ENCODE data around the gene BCL11B.
"Not testable (repeated sequence)": the region's sequence is repeated elsewhere in the genome, so short reads cannot be mapped to it uniquely, and the experiment has no call there.

The BCL11B gene

DNA sequence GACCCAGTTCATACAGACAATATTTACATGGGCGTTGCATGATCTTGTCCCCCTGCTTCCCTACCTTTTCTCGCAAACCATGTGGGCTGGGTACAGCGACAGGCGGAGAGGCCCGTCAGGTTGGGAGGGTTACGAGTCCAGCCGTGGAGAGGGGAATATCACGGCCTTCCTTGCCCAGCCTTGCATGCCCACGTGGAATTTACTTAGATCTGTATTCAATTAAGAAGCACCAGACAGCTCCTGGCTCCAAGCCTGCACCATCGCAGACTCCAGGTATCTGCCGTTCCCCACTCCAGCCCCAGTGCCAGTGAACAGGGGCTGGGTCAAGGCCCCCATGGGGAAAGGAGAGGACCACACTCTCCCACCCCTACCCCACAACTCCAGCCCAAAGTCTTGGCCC, 29.8 kb downstream of the BCL11B start:
- DNase-seq (ENCODE audit: low read depth in 2 of 3, low spot score in 1 of 3) = no peak

DNA sequence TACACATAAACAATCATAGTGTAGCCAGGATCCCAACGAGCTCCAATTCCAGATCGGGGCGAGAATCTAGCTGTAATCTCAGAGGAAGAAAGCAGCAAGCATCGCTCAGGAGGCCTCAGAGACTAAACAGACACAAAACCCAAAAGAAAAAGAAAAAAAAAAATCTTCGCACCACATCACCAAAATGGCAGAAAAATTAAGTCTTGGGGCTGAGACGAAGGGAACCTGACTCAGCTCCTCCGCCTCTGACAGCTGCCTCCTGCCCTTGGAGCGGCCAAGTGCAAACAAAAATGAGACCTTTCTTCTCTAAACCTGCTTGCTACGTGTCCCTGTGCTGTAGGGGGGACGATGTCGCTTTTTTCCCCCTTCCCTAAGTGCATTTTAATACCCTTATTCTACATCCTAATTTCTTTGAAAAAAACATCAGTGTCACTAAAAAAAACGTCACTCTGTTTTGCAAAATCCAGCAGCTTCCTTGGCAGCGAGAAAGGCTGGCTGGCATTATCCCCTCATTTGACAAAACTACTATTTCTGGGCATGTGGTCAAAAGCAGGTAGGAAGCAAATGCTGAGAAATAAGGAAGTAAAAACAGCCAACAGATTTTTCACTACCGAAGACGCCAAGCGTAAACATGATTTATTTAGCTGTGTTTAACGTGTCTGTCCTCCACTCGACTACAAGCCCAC, 30.5 kb downstream of the BCL11B start:
- no peak for DNase-seq (ENCODE audit: low read depth in 2 of 3, low spot score in 1 of 3)

- DNase-seq (ENCODE audit: low read depth in 2 of 3, low spot score in 1 of 3) = no peak
These were observed 31.2 kb downstream of the BCL11B start for GRCh38 chr14:99240627-99241324.

GRCh38 chr14:99239661-99240092, 32.3 kb downstream of the BCL11B start:
- no peak for DNase-seq (ENCODE audit: low read depth in 2 of 3, low spot score in 1 of 3)

DNA sequence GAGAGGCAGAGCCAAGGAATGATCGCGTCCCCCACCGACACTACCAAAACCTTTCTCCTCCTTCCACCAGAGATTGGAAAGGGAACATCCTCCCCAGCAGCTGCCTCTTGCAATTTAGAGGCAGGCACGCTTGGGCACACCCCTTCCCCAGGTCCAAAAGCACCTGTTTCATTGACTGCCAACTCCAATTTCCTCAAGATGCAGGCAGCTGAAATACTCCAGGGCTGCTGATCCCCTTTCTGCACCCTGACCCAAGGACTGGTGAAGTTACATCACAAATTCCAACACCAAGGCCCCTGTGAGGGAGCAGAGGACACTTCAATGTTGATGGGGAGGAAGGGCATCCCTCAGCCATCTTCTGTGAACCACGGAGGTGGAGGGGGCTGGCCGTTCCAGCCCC, 33.8 kb downstream of the BCL11B start:
- DNase-seq (ENCODE audit: low read depth in 2 of 3, low spot score in 1 of 3) = no peak

- DNase-seq (ENCODE audit: low read depth in 2 of 3, low spot score in 1 of 3) = no peak
These were observed 34.7 kb downstream of the BCL11B start for GRCh38 chr14:99237288-99237687.

DNA sequence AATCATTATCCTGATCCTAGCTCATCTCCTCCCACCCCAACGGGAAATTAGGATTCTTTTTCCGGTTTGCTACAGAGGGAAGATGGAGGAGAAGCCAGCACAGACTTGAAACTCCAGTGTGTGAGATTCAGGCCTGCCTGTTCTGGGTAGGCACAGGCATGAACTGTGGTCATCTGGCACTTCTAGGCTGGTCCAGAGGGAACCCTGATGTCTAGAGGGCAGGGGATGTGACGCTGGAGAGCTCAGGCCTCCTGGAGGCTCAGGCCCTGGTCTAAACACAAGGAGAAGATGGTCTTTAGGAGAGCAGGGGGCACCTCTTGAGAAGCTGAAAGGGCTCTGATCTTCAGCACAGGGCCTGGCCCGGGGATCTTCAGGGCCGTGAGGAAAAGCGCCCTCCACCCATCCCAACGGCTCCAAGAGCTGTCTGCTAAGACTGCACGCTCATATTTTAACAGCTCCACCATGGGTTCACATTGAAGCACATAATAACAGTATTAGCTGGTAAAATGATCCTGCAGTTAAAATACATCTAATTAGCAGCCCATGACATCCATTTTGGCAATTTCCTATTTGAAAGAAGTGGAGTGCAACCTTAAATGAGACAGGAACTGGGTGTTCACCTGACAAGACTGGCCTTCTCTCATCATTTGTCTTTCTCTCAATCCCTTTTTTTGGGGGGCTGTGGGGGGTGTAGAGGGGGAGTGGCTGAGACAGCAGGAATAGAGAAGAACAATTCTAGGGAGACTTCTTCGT, 35.4 kb downstream of the BCL11B start:
- no peak for DNase-seq (ENCODE audit: low read depth in 2 of 3, low spot score in 1 of 3)

- DNase-seq (ENCODE audit: low read depth in 2 of 3, low spot score in 1 of 3) = no peak
These were observed 36.2 kb downstream of the BCL11B start for GRCh38 chr14:99235582-99236320.

- DNase-seq (ENCODE audit: low read depth in 2 of 3, low spot score in 1 of 3) = peak; percentile 67 to 79 (median 77)
These were observed 36.9 kb downstream of the BCL11B start for GRCh38 chr14:99234961-99235571.

DNA sequence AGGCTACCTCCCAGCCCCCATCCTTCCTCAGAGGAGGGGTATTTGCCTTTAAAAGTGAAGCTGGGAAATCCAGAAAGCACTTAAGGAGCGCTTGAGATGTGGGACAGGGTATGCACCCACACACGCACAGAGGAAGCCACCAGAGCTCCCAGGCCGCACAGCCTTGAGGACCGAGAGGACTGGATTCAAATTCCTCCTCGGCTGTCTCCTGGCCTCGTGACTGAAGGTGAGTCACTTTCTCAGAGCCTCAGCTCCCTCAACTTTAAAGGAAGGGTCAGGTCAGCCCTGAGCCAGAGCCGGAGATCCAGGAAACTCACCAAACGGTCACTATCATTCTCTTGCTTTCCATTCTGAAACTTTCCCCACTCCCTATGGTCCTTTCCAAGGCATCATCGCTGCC, 37.6 kb downstream of the BCL11B start:
- no peak for DNase-seq (ENCODE audit: low read depth in 2 of 3, low spot score in 1 of 3)

GRCh38 chr14:99233222-99234035, 38.6 kb downstream of the BCL11B start:
- DNase-seq (ENCODE audit: low read depth in 2 of 3, low spot score in 1 of 3) = no peak

GRCh38 chr14:99232714-99233214, 39.2 kb downstream of the BCL11B start:
- DNase-seq (ENCODE audit: low read depth in 2 of 3, low spot score in 1 of 3) = no peak

DNA sequence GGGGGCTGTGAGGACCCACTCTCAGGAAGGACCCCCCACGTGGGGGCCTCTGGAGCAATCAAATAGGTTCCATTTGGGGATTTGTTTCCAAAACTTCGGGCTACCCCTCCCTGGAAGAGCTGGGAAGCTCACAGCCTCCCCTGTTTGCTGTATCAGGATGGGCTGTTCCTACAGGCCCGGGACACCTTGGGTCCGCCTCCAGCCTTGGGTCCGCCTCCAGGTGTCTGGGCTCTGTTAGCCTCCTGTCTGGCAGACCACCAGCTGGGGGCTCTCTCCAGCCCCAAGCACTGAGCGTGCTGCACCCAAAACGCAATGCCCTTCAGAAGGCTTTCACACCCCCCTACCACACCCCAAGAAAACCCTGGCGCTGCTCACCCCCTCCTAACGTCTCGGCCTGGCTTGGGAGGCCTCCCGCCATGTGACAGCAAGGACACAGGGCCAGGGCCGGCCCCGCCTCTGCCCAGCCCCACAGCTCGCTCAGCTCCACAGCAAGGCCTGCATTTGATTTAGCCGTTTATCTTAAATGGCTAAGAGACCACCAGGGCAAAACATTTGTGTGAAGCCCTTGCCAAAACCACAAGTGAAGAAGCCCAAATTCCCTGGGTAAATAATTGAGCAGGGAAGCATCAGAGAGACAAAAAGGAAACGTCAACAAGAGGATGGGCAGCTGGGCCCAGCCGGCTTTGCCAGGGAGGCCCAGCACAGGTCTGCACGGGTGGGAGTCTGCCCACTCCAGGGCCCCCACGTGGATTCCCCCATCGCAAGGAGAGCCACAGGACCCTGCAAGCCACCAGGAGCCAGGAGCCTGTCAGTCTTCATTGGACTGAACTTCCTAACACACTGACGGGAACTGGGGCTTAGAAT, 39.9 kb downstream of the BCL11B start:
- DNase-seq (ENCODE audit: low read depth in 2 of 3, low spot score in 1 of 3) = no peak

DNA sequence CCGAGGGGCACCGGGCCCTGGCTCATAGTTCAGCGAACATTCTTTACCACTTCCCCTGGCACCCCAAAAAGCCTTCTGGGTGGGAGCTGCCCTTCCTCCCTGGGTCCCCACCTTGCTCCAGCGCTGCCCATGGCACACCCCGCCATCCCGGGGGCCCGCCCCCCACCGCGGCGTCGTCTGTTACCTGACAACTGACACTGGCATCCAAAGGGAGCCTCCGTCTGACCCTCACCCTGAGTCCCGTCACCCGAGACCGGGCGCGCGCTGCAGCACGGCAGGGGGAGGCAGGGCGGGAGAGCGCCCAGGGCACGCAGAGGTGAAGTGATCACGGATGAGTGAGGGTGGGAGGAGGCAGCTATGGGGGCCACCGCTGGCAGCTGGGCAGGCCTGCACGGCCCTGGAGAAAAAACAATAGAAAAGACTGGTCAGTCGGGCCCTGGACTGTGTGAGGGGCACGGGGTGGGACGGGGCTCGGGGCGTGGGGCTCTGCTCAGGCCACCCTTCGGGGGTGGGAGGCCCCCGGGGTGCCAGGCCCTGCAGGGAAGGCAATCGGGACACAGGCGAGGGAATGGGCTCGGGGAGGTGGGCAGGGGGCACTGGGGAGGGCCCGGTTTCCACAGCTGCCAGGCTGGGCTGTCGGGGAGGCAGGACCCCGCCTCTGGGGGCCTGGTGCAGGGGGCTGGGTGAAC, 40.7 kb downstream of the BCL11B start:
- no peak for DNase-seq (ENCODE audit: low read depth in 2 of 3, low spot score in 1 of 3)

DNA sequence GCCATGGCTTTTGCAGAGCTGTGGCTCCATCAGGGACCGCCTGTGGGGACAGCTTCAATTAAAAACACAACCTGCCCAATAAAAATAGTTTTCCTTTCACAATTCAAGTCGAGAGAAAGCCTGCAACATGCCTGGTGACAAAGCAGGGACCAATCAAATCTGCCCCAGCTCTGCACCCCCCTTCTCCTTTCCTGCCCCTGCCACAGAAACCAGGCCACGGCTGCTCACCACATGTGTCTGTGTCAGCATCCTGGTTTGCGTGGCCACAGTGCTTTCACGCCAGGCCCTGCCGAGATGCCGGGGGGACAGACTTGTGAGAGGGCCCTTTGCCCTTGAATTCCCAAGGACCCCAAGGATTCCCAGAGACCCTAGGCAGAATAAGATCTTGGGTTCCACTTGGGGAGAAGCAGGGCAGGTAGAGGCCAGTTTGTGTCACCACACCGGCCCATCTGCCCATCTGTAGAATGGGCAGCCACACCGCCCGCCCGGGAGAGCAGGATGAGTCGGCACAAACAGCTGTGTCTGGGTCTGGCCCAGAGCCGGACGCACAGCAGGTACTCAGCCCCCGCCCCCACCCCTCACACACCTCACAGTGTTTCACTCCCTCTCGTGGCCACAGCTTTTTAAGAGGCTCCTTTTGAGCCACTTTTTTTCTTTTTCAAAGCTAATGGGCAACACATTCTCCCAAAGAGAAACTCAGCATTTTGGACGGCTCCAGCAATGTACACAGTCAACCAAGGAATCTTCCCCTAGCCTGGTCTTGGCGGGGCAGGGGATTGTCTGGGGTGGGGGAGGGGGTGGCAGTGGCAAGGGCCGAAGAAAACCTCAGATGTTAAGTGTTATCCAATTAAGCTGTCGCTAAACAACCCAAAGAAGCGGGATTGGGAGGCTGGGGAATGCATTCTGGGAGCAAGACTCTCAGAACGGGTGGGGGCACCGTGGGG, 41.5 kb downstream of the BCL11B start:
- DNase-seq (ENCODE audit: low read depth in 2 of 3, low spot score in 1 of 3) = peak; percentile 63 to 74 (median 69)

GRCh38 chr14:99229654-99230207, 42.3 kb downstream of the BCL11B start:
- DNase-seq (ENCODE audit: low read depth in 2 of 3, low spot score in 1 of 3) = no peak

DNA sequence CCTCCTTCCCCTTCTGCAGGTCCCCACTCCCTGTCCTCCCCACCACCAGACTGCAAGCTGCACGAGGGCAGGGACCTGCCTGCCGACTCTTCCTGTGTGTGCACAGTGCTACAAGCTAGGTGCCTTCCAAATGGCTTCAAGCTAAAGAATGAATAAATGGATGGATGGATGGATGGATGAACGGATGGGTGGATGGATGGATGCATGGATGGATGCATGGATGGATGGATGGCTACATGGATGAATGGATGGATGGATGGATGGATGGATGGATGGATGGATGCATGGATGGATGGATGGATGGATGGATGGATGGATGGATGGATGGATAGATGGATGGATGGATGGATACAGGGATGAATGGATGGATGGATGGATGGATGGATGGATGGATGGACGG, 43.2 kb downstream of the BCL11B start:
- not testable (repeated sequence) for DNase-seq (ENCODE audit: low read depth in 2 of 3, low spot score in 1 of 3)
